Left cardiac atrium (tissue), 4 donors: ENCODE measurements around the gene COPG1. TPM values are rescaled to one million over a fixed set of nuclear protein-coding genes. Genes with fewer than 3 reads are reported as not detected.
A peak's percentile ranks its signal among the peaks of the same experiment; 100 is the strongest.

Experiments used
- ATAC-seq, 2 donors: fragments of 200-7000 bp; cut with Tn5 transposase; one replicate each; pipeline ENCODE4 v1.9.1; 2020; ENCODE audit warnings: mild to moderate bottlenecking in 2 of 2, moderate library complexity in 2 of 2
- DNase-seq: peaks from one replicate; pipeline ENCODE4 v3.0.0-alpha.2; 2020
- intact Hi-C, 2 donors: fragments of 100-400 bp; cut with DNase I; formaldehyde crosslinking; loops; one replicate each; pipeline versions ENCODE4 v1.14.1 to v1.15.1; 2022 to 2023
- total RNA-seq, 2 donors: library from RNA; stranded (reverse); fragmentation: NEBNext Ultra II Directional; extraction: Animal tissue kit (Norgen Biotek cat#: 25700); gene quantifications; one replicate each; pipeline ENCODE4 v1.2.1, GENCODE V29; 2021
- donor health status: DM: no; HTN: yes; CAD: no.
- donor health status: DM: no; HTN: yes; CAD: no; lungs with severe emphysema.
- donor health status: DM: yes; HTN: yes; CAD: no.
- donor health status: Dilated cardiomyopathy.

COPG1 gene
- total RNA-seq, 2 donors from 2014 or later = 109 to 149 TPM

GRCh38 chr3:129310111-129311011 lies 61.0 kb downstream of the COPG1 start:
- DNase-seq (no peak), ATAC-seq (no peak)
- intact Hi-C loops = no loop called here

GRCh38 chr3:129311054-129311902 lies 61.9 kb downstream of the COPG1 start:
- ATAC-seq = no peak
- intact Hi-C loops = no loop called here

GRCh38 chr3:129312021-129312639 lies 62.7 kb downstream of the COPG1 start:
- ATAC-seq = no peak
- no peak for DNase-seq
- intact Hi-C loops = no loop called here

More at GRCh38 chr3:129311054-129311902, 61.9 kb downstream of the COPG1 start:
- DNase-seq = no peak

- ATAC-seq (no peak), DNase-seq (no peak)
- intact Hi-C loops = no loop called here
These were observed 63.4 kb downstream of the COPG1 start for GRCh38 chr3:129312671-129313414.

GRCh38 chr3:129313415-129313664 lies 63.9 kb downstream of the COPG1 start:
- ATAC-seq (no peak), DNase-seq (no peak)
- intact Hi-C loops = no loop called here

GRCh38 chr3:129313665-129314385 lies 64.4 kb downstream of the COPG1 start:
- intact Hi-C loops = no loop called here
- ATAC-seq (no peak), DNase-seq (no peak)

GRCh38 chr3:129314386-129315222 lies 65.2 kb downstream of the COPG1 start:
- ATAC-seq (peak; percentile 67 to 72), DNase-seq (peak; percentile 91)
- intact Hi-C loops = no loop called here

GRCh38 chr3:129315223-129315997 lies 66.0 kb downstream of the COPG1 start:
- DNase-seq (peak; percentile 48), ATAC-seq (peak; percentile 5 to 6)
- intact Hi-C loops = no loop called here

GRCh38 chr3:129315998-129316247 lies 66.5 kb downstream of the COPG1 start:
- no peak for DNase-seq
- ATAC-seq = peak; percentile 5 to 10
- intact Hi-C loops = no loop called here

- ATAC-seq = peak; percentile 62 to 65
- peak; percentile 88 for DNase-seq
- intact Hi-C loops = no loop called here
These were observed 67.0 kb downstream of the COPG1 start for GRCh38 chr3:129316248-129317013.

GRCh38 chr3:129317014-129317771 lies 67.8 kb downstream of the COPG1 start:
- no peak for DNase-seq
- no peak for ATAC-seq
- intact Hi-C loops = no loop called here

GRCh38 chr3:129317848-129318247 lies 68.4 kb downstream of the COPG1 start:
- intact Hi-C loops = no loop called here
- ATAC-seq = no peak
- no peak for DNase-seq

GRCh38 chr3:129318921-129319320 lies 69.5 kb downstream of the COPG1 start:
- no peak for ATAC-seq
- DNase-seq = no peak
- intact Hi-C loops = no loop called here

- DNase-seq (no peak), ATAC-seq (no peak)
- intact Hi-C loops = no loop called here
These were observed 70.9 kb downstream of the COPG1 start for GRCh38 chr3:129320261-129320660.

GRCh38 chr3:129320825-129321487 lies 71.5 kb downstream of the COPG1 start:
- DNase-seq (no peak), ATAC-seq (no peak)
- intact Hi-C loops = no loop called here
